ENCODE results near the gene PTGER3.
"Not testable (repeated sequence)": the region's sequence is repeated elsewhere in the genome, so short reads cannot be mapped to it uniquely, and the experiment has no call there.

Gene PTGER3

GRCh38 chr1:70945676-70946075 is 101.9 kb downstream of the PTGER3 start:
- DNase-seq = no peak

GRCh38 chr1:70945251-70945650 is 102.4 kb downstream of the PTGER3 start:
- no peak for DNase-seq

- no peak for DNase-seq
Observed at GRCh38 chr1:70941563-70941962, 106.1 kb downstream of the PTGER3 start.

- DNase-seq = not testable (repeated sequence)
Observed at GRCh38 chr1:70940398-70940797, 107.2 kb downstream of the PTGER3 start.

GRCh38 chr1:70934194-70934961 is 113.2 kb downstream of the PTGER3 start:
- DNase-seq = no peak

- no peak for DNase-seq
Observed at GRCh38 chr1:70930062-70930461, 117.6 kb downstream of the PTGER3 start.

GRCh38 chr1:70922196-70922595 is 125.4 kb downstream of the PTGER3 start:
- no peak for DNase-seq
